ENCODE data around the gene CILP.
A peak's percentile ranks its signal among the peaks of the same experiment; 100 is the strongest.
"Not testable (repeated sequence)": the region's sequence is repeated elsewhere in the genome, so short reads cannot be mapped to it uniquely, and the experiment has no call there.

Gene CILP

DNA sequence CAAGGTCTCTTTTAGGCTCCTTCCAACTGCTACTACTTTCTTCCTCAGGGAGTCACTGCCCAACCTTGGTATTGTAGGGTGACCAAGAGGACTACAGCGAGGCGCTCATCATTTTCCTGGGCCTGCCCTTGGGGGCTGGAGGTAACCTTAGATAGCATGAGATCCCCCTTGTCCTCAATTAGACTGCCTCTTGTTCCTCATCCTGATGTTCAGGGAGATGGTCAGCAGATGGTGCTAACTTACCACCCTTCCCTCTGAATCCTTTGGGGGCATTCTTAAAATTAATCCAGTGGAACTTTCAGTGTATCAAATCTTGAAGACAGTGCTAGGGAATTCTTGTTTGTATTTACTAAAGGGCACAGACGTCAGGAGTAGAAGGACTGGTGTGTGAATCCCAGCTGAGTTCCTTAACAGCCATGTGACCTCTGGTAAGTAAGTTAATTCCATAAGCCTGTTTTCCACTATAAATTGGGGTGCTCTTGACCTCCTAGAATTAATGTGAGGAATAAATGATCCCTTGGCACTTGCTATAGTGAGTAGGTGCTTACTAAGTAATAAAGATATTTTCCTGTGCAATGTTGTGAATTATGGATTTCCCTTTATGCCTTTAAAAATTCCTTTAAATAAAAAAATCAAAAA lies 22.1 kb downstream of the CILP start:
- TF ChIP-seq, protein P1, sequence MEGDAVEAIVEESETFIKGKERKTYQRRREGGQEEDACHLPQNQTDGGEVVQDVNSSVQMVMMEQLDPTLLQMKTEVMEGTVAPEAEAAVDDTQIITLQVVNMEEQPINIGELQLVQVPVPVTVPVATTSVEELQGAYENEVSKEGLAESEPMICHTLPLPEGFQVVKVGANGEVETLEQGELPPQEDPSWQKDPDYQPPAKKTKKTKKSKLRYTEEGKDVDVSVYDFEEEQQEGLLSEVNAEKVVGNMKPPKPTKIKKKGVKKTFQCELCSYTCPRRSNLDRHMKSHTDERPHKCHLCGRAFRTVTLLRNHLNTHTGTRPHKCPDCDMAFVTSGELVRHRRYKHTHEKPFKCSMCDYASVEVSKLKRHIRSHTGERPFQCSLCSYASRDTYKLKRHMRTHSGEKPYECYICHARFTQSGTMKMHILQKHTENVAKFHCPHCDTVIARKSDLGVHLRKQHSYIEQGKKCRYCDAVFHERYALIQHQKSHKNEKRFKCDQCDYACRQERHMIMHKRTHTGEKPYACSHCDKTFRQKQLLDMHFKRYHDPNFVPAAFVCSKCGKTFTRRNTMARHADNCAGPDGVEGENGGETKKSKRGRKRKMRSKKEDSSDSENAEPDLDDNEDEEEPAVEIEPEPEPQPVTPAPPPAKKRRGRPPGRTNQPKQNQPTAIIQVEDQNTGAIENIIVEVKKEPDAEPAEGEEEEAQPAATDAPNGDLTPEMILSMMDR (IDR thresholded peaks at IDR 0.05; ENCODE audit: low read depth, low read length): peak; percentile 83
- no peak for DNase-seq (ENCODE audit: extremely low read depth, low read depth)

- not testable (repeated sequence) for DNase-seq (ENCODE audit: extremely low read depth, low read depth)
These were observed 22.8 kb downstream of the CILP start for GRCh38 chr15:65188472-65188871.

- TF ChIP-seq, protein P1 (IDR thresholded peaks at IDR 0.05; ENCODE audit: low read depth, low read length): no peak
- peak; percentile 87 for DNase-seq (ENCODE audit: extremely low read depth, low read depth)
These were observed 26.2 kb downstream of the CILP start, which contains the start of gene CLPX for GRCh38 chr15:65184868-65185717. TSS of gene CLPX (minus strand) at chr15:65185342. CDS start at chr15:65185153, 189 bp downstream.

DNA sequence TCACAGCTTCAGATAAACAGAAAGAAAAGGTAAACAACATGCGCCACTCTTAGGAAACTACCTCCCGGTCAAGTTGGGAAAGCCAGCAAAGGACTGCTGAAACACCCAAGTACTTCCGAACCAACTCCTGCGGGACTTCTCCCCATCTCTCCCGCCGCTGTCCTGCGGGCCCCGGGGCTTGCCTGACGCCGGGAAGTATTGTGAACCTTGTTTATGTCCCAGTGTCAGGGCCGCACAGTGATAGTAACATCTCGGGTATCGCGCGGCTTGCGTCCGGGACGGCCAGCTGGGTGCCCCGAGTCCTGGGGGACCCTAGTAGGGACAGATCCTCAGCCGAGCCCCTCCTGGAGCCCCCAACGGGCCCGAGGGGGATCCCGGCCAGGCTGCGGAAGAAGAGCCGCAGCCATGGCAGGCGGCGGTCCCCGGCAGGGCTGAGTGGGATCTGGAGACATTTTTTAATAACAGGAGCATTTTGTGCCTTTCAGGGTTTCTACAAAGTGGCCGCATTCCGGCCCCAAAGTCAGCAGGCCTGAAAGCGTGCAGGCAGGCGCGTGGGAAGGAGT lies 26.9 kb downstream of the CILP start:
- DNase-seq (ENCODE audit: extremely low read depth, low read depth): no peak
- TF ChIP-seq, protein P1 (IDR thresholded peaks at IDR 0.05; ENCODE audit: low read depth, low read length): no peak

DNA sequence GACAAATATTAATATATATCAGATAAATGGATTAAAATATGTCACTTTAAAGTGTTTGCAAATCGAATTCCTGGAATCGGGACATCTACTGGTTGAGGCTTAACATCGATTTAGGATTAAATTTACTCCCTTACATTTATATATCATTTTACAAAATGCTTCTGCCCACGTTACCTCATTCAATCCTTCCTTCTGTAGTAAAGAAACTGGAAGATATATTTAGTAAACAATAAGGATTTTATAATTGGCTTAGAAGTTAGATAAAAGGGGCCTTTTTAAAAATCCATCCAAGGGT lies 27.5 kb downstream of the CILP start:
- TF ChIP-seq, protein P1 (IDR thresholded peaks at IDR 0.05; ENCODE audit: low read depth, low read length): no peak
- DNase-seq (ENCODE audit: extremely low read depth, low read depth): no peak

- DNase-seq (ENCODE audit: extremely low read depth, low read depth): no peak
- TF ChIP-seq, protein P1 (IDR thresholded peaks at IDR 0.05; ENCODE audit: low read depth, low read length): no peak
These were observed 28.7 kb downstream of the CILP start for GRCh38 chr15:65182538-65182937.

- not testable (repeated sequence) for DNase-seq (ENCODE audit: extremely low read depth, low read depth)
These were observed 29.5 kb downstream of the CILP start for GRCh38 chr15:65181582-65182353.

- TF ChIP-seq, protein P1 (IDR thresholded peaks at IDR 0.05; ENCODE audit: low read depth, low read length): no peak
- no peak for DNase-seq (ENCODE audit: extremely low read depth, low read depth)
These were observed 31.1 kb downstream of the CILP start for GRCh38 chr15:65180167-65180566.

All from AG09319 (cell line).